HG03342 (cell line): ENCODE data around the gene FUT7.
"Not testable (repeated sequence)": the region's sequence is repeated elsewhere in the genome, so short reads cannot be mapped to it uniquely, and the experiment has no call there.

Source experiments
- ATAC-seq: cut with Tn5 transposase; IDR thresholded peaks from one replicate; pipeline ENCODE4 v1.9.1; 2021; ENCODE audit warnings: mild to moderate bottlenecking, moderate library complexity; ENCODE audit not compliant: unreplicated experiment

Gene FUT7

GRCh38 chr9:137066096-137066861 lies 34.4 kb upstream of the FUT7 start:
- ATAC-seq: no peak

- no peak for ATAC-seq
Observed at GRCh38 chr9:137065336-137065967, 33.6 kb upstream of the FUT7 start.

- no peak for ATAC-seq
Observed at GRCh38 chr9:137064880-137065164, 32.9 kb upstream of the FUT7 start.

- ATAC-seq: no peak
Observed at GRCh38 chr9:137064027-137064879, 32.4 kb upstream of the FUT7 start.

- no peak for ATAC-seq
Observed at GRCh38 chr9:137063311-137064026, 31.6 kb upstream of the FUT7 start.

GRCh38 chr9:137062798-137063197 lies 30.9 kb upstream of the FUT7 start:
- ATAC-seq: not testable (repeated sequence)

GRCh38 chr9:137062384-137062783 lies 30.5 kb upstream of the FUT7 start:
- ATAC-seq: no peak

GRCh38 chr9:137058521-137059234 lies 26.8 kb upstream of the FUT7 start:
- no peak for ATAC-seq

- ATAC-seq: no peak
Observed at GRCh38 chr9:137057545-137057944, 25.7 kb upstream of the FUT7 start.

- no peak for ATAC-seq
Observed at GRCh38 chr9:137056739-137057415, 25.0 kb upstream of the FUT7 start.

GRCh38 chr9:137055385-137056364 lies 23.8 kb upstream of the FUT7 start:
- ATAC-seq: no peak

- ATAC-seq: no peak
Observed at GRCh38 chr9:137054932-137055384, 23.1 kb upstream of the FUT7 start.

- no peak for ATAC-seq
Observed at GRCh38 chr9:137053944-137054931, 22.4 kb upstream of the FUT7 start, which contains the start of gene ENTPD2. Gene ENTPD2 (minus strand): TSS chr9:137054061. CDS start chr9:137053997, 64 bp downstream.

GRCh38 chr9:137052998-137053943 lies 21.4 kb upstream of the FUT7 start:
- no peak for ATAC-seq

GRCh38 chr9:137052293-137052692 lies 20.4 kb upstream of the FUT7 start:
- no peak for ATAC-seq

- ATAC-seq: no peak
Observed at GRCh38 chr9:137051145-137051724, 19.3 kb upstream of the FUT7 start.
